ENCODE measurements around the gene RAPGEF4.
"Not testable (repeated sequence)": the region's sequence is repeated elsewhere in the genome, so short reads cannot be mapped to it uniquely, and the experiment has no call there.

RAPGEF4 gene

DNA sequence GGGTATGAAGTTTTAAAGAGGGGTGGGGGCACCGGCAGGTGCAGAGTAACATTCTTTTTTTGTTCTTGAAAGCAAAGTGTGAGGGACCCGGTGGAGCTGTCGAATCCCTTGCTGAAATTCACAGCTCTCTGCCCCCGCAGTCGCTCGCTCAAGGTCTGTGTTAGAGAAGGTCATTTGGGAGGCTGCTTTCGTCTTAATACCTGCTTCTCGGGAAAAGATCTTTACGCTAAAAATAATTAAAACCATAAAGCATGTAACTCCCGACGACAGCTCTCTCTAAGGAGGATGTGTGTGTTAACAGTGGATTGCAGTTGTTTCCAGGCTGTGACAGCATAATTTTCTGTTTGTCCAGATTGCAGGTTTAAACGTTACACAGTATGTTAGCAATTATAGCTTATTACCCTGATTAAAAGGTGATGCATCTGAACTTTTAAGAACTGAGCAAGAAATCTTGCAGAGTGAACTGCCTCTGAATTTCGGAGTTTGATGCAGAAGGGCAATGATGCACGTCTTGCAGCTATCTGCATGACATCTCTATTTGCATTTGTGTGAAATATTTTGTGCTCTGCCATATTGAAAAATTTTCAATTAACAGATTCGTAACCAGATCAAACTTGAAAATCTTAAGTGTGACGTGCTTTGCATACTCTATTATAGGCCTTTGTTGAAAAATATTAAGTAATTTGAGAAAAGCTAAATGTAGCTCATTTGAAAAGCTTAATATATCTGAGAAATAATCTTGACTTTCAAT, 954 bp downstream of the RAPGEF4 start:
- POLR2A ChIA-PET (ENCODE audit: low non-redundant PET): no interaction called here
- H3K27ac ChIP-seq: no peak overlapping the region
- CTCF ChIA-PET: interaction anchor here (0.6 to 0.8 kb wide), 2 partner anchors 174 to 700 kb away, joined by 3 to 7 read pairs; no protein-coding TSS in a partner anchor
- TF ChIP-seq, protein P1, sequence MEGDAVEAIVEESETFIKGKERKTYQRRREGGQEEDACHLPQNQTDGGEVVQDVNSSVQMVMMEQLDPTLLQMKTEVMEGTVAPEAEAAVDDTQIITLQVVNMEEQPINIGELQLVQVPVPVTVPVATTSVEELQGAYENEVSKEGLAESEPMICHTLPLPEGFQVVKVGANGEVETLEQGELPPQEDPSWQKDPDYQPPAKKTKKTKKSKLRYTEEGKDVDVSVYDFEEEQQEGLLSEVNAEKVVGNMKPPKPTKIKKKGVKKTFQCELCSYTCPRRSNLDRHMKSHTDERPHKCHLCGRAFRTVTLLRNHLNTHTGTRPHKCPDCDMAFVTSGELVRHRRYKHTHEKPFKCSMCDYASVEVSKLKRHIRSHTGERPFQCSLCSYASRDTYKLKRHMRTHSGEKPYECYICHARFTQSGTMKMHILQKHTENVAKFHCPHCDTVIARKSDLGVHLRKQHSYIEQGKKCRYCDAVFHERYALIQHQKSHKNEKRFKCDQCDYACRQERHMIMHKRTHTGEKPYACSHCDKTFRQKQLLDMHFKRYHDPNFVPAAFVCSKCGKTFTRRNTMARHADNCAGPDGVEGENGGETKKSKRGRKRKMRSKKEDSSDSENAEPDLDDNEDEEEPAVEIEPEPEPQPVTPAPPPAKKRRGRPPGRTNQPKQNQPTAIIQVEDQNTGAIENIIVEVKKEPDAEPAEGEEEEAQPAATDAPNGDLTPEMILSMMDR (conservative IDR thresholded peaks at IDR 0.05; ENCODE audit: low read depth): no peak
- no peak for DNase-seq (ENCODE audit: low spot score)

DNA sequence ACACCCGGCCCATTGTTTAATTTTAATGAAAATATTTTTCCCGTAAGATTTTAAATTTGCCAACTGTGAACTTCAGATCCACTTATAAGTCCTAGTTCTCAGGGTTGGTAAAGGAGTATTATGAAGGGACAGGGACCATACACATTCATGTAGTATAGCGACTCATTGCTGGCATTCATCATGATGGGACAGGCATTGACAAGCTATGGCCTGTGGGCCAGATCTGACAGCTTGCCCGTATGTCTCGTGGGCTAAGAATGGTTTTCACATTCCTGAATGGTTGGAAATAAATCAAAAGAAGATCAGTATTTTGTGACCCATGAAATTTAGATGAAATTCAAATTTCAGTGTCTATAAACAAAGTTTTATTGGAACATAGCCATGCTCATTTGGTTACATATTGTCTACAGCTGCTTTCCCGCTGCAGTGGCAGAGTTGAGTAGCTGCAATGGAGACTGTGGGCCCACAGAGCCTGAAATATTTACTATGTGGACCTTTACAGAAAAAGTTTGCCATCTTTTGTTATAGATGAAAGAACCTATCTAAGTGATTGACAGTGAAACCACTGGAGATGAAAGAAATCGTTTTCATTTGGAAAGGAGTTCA, 4.1 kb downstream of the RAPGEF4 start:
- no peak for DNase-seq (ENCODE audit: low spot score)
- no peak overlapping the region for H3K27ac ChIP-seq
- TF ChIP-seq, protein P1 (conservative IDR thresholded peaks at IDR 0.05; ENCODE audit: low read depth): no peak
- POLR2A ChIA-PET (ENCODE audit: low non-redundant PET): no interaction called here
- CTCF ChIA-PET: no interaction called here

DNA sequence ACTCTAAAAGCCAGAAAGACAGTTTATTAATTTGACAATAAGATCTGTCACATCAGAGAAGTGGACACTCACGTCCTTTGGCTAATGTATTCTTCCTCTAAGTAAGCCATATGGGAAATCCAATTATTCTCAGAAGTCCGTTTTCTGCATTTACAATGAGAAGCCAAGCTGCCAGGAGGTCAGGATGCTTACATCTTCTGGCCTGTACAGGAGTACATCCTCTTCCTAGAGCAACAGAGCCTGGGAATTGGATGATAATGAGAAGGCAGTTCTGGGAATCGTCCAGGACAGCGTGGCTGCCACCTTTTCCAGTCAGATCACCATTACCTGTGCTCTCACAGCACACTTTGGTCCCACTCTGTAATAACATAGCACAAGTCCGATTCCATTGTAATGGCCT, 5.2 kb downstream of the RAPGEF4 start:
- ChIA-PET CTCF (no interaction called here), POLR2A (ENCODE audit: low non-redundant PET) (no interaction called here)
- H3K27ac ChIP-seq: no peak overlapping the region
- no peak for DNase-seq (ENCODE audit: low spot score)
- TF ChIP-seq, protein P1 (conservative IDR thresholded peaks at IDR 0.05; ENCODE audit: low read depth): no peak

DNA sequence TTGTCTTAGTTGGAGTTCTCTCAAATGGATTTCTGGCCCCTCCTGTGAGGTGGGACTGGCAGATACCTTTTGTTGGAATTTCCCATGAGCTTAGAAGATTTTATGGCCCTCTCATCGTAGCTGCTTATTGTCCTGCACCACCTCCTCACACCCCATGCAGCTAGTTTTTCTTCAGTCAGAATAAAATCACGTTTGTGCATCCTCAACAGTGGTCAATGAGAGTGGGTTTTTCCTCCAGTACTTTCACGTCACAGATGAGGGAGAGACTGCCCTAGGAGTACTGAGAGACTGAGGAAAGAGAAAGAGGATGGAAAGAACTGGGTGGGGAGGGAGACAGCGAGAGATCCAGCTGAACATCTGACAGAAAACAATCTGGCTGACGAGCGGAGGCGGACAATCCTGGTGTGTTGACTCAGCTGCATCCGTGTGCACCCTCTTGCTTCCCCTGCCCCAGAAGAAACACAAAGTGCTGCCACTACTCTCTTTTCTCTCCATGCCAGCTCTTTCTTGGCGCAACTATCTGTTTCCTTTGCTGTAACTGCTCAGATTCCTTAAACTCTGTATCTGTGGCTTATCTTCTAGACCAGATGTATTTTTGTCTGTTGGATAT, 7.4 kb downstream of the RAPGEF4 start:
- ChIA-PET POLR2A (ENCODE audit: low non-redundant PET) (no interaction called here), CTCF (interaction anchor here (0.5 to 0.6 kb wide), 2 partner anchors 71 to 222 kb away, joined by 3 read pairs; no protein-coding TSS in a partner anchor)
- TF ChIP-seq, protein P1 (conservative IDR thresholded peaks at IDR 0.05; ENCODE audit: low read depth): no peak
- no peak overlapping the region for H3K27ac ChIP-seq
- DNase-seq (ENCODE audit: low spot score): no peak

DNA sequence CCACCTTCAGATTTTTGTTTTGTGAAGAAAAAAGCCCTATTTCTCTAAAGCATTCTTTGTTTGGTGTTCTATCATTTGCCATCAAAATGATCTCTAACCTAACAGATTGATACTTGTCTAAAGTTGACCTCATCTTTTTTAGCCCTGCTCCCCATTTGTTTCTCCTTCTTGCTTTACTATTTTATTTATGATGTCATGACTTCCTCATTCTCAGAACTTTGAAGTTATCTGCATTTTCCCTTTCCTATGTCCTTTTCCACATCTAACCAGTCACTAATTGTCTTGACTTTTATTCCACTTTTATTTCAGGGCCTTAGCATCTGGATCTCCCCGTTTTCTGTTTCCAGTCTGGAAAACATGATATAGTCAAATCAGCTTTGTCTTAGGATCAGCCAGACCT, 8.3 kb downstream of the RAPGEF4 start:
- DNase-seq (ENCODE audit: low spot score): no peak
- ChIA-PET POLR2A (ENCODE audit: low non-redundant PET) (no interaction called here), CTCF (no interaction called here)
- no peak overlapping the region for H3K27ac ChIP-seq
- TF ChIP-seq, protein P1 (conservative IDR thresholded peaks at IDR 0.05; ENCODE audit: low read depth): no peak

DNA sequence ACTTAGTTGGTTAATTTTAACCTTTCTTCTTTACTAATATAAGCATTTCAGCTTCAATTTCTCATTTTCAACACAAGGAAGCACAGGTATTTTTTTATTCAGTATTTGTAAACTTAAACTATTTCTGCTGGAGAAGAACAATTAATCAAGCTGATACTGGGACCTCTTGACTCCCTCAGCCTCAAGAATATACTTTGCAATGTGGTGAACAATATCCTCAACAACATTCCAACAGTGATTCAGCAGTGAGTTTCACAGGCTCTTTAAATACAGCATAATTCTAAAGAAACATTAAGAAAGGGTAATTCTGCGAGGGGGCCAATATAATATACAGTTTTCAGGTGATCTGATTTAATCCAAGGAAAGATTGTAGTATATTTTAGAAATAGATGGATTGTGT, 10.0 kb downstream of the RAPGEF4 start:
- H3K27ac ChIP-seq: no peak overlapping the region
- POLR2A ChIA-PET (ENCODE audit: low non-redundant PET): no interaction called here
- TF ChIP-seq, protein P1 (conservative IDR thresholded peaks at IDR 0.05; ENCODE audit: low read depth): no peak
- CTCF ChIA-PET: interaction anchor here (0.7 kb wide), 3 partner anchors 16 to 192 kb away, joined by 3 to 8 read pairs (median 3); no protein-coding TSS in a partner anchor
- DNase-seq (ENCODE audit: low spot score): no peak

DNA sequence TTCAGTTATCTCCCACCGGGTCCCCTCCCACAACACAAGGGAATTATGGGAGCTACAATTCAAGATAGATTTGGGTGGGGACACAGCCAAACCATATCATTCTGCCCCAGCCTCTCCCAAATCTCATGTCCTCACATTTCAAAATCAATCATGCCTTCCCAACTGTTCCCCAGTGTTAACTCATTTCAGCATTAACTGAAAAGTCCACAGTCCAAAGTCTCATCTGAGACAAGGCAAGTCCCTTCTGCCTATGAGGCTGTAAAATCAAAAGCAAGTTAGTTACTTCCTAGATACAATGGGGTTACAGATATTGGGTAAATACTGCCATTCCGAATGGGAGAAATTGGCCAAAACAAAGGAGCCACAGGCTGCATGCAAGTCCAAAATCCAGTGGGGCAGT, 12.9 kb downstream of the RAPGEF4 start:
- POLR2A ChIA-PET (ENCODE audit: low non-redundant PET); DNase-seq (ENCODE audit: low spot score); CTCF ChIA-PET; H3K27ac ChIP-seq: not testable (repeated sequence)
